Stomach (tissue), 4 donors: Measurements from ENCODE around the gene NOP9.

Source experiments
- POLR2A ChIP-seq, 4 donors: fragments of 450-650 bp; IDR thresholded peaks; one replicate each; pipeline ENCODE4 v1.6.1; 2016; ENCODE audit warnings: antibody characterized with exemption in 4 of 4, control low read depth in 2 of 4, mild to moderate bottlenecking in 1 of 4, moderate library complexity in 1 of 4
- TF ChIP-seq, protein P1 (sequence below), 7 experiments: fragments of 450-650 bp in 4 of 7; fragments of 200-600 bp in 3 of 7; sonication (generic) in 3 of 7; IDR thresholded peaks; one replicate each; pipeline ENCODE4 v1.5.1; 2016 to 2019; ENCODE audit warnings: antibody characterized with exemption in 7 of 7, control low read depth in 2 of 7, mild to moderate bottlenecking in 1 of 7

DNA sequence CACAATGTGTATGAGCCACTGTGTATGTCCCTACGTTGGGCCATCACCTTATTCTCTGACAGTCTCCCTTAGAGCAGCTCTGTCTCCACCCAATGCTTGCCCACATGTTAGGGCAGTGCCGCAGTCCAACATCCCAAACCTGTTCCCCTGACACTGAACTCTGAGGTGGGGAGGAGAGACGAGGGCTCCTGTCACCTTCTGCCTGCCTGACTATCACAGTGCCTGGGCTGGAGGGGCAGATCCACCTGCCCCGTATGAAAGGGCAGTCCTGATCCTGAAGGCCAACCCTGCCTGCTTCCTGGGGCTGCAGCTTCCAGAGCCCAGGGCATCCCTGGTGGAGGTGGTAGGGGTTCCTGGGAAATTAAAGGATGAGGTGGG lies 38.9 kb upstream of the NOP9 start:
- no peak for TF ChIP-seq POLR2A (IDR thresholded peaks at IDR 0.05)
- TF ChIP-seq, protein P1, sequence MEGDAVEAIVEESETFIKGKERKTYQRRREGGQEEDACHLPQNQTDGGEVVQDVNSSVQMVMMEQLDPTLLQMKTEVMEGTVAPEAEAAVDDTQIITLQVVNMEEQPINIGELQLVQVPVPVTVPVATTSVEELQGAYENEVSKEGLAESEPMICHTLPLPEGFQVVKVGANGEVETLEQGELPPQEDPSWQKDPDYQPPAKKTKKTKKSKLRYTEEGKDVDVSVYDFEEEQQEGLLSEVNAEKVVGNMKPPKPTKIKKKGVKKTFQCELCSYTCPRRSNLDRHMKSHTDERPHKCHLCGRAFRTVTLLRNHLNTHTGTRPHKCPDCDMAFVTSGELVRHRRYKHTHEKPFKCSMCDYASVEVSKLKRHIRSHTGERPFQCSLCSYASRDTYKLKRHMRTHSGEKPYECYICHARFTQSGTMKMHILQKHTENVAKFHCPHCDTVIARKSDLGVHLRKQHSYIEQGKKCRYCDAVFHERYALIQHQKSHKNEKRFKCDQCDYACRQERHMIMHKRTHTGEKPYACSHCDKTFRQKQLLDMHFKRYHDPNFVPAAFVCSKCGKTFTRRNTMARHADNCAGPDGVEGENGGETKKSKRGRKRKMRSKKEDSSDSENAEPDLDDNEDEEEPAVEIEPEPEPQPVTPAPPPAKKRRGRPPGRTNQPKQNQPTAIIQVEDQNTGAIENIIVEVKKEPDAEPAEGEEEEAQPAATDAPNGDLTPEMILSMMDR (IDR thresholded peaks at IDR 0.05), result no peak
